ENCODE measurements around the gene IMPDH2. TPM values are rescaled to one million over a fixed set of nuclear protein-coding genes. Genes with fewer than 3 reads are reported as not detected.

Gene IMPDH2
- total and polyA plus RNA-seq, 5 donors, result 34.7 to 62.6 (median 58.8) TPM

DNA sequence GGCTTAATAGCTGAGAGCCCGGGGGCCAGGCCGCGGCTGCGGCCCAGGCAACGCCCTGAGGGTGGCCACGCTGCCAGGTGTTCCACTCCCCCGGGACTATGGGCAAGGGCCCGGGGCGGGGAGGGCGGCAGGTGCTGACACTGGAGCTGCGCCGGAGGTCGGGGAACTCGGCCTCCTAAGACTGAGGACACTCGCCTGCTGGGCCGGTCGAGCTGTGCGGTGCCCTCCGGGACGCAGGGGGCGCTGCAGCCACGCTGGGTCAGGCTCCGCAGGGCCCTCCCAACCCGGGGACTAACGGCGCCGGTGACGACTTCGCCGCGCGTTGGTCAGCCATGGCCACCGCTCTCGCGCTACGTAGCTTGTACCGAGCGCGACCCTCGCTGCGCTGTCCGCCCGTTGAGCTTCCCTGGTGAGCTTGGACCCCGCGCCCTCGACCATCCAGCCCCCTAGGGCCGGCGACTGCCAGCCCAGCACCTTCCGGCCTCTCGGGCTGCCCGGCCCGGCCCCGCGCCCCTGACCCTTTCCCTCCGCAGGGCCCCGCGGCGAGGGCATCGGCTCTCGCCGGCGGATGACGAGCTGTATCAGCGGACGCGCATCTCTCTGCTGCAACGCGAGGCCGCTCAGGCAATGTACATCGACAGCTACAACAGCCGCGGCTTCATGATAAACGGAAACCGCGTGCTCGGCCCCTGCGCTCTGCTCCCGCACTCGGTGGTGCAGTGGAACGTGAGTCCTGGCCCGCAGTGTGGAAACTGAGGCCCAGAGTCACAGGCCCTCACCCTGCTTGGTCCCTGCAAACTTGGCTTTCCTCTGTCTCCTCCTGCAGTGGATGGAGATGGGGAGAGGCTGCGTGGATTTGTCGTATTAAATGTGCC lies 7.1 kb downstream of the IMPDH2 start, which contains the start of gene NDUFAF3:
Gene NDUFAF3, plus strand, starts transcription at position 309 of the 875 bp plus-strand sequence. Its CDS starts 24 bp downstream, at position 333.
- ATAC-seq (peak; percentile 86 to 89), DNase-seq (peak; percentile 93 to 98 (median 97))
- intact Hi-C loops (cut with DNase I), result no loop called here
- Histone ChIP-seq H3K27me3 (ENCODE audit: control insufficient read depth, insufficient read depth) (no peaks in the 10 kb centered on the region), H3K4me1 (ENCODE audit: control insufficient read depth, insufficient read depth, low read length) (peaks cover 8% of the 10 kb centered on the region), H3K4me3 (ENCODE audit: low read length) (peak within 1 kb of the TSS; percentile 56), H3K9me3 (ENCODE audit: control insufficient read depth, low read length) (no peaks in the 10 kb centered on the region), H3K27ac (ENCODE audit: low read length) (peak within 1 kb of the TSS; percentile 90)
- under 1% methylated on average over 83 of the region's 83 CpGs for WGBS

DNA sequence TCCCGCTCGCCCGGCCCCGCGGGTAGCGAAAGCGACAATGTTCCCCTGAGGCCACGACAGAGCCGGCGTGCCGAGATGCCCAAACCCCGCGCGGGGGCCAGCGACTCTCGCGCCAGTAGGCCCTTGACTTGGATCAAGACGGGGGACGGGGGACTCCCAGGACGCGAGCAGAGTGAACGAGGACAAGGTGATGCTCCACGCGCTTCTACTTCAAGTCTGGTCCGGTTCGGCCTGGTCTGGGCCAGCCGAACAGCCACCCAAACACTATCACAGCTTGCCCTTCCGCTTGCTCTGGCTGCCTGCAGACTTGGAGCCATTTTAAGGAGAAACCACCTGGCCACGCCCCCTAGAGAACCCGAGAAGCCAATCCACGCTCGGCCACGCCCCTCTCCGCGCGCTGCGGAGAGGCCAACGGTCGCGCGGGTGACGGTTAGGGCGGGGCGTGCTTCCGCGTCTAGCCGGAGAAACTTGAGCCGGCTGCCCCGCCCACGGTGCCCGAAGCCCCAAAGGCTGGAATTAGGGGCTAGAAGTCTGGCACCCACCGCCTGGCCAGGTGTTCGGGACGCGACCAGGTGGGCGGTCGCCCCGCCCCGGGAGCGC lies 7.9 kb downstream of the IMPDH2 start:
- Histone ChIP-seq H3K27ac (ENCODE audit: low read length) (peak overlapping the region; percentile 90), H3K4me3 (ENCODE audit: low read length) (peak overlapping the region; percentile 56), H3K9me3 (ENCODE audit: control insufficient read depth, low read length) (no peaks in the 10 kb centered on the region), H3K27me3 (ENCODE audit: control insufficient read depth, insufficient read depth) (no peaks in the 10 kb centered on the region), H3K4me1 (ENCODE audit: control insufficient read depth, insufficient read depth, low read length) (peaks cover 8% of the 10 kb centered on the region)
- ATAC-seq (peak; percentile 88 to 89), DNase-seq (peak; percentile 100)
- intact Hi-C loops (cut with DNase I), result no loop called here
- WGBS, result under 1% methylated on average over 60 of the region's 60 CpGs

DNA sequence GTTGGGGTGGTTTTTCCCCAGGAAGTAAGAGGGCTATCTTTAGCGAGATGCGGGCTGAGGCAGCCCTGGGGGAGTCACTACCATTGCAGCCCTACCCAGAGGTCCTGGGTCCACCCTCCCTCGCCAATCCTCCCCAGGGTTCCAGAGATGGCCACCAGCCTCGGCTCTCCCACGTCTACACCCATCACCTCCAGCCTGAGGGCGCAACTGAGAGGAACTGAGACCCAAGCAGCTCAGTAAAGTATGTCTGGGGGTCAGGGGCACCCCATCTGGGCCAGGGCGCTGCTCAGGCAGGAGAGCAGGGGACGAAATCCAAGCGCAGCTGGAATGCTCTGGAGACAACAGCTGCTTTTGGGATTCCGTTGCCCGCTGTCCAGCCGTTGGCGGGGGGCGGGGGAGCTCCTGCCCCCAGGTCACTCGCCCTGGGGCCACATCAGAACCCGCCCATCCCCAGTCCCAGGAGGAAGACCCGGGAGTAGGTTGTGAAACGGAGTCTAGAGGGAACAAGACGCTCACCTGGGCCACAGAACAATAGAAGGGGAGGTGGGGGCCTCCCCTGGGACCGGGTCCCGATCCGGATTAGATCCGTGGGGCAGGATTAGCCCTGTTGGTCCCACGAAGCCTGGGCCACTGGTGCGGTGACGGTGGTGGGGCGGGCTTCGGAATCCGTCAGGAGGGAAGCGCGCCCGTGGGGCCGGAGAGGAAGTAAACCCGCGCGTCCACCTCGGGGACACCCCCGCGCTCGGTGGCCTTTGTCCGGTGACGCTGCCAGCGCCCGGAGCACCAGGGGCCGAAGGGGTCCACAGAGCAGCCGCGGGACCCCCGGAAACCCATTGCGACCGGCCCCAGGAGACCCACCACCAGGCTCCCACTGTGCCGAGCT lies 8.6 kb downstream of the IMPDH2 start:
- Histone ChIP-seq H3K27me3 (ENCODE audit: control insufficient read depth, insufficient read depth) (no peaks in the 10 kb centered on the region), H3K4me1 (ENCODE audit: control insufficient read depth, insufficient read depth, low read length) (peaks cover 8% of the 10 kb centered on the region), H3K4me3 (ENCODE audit: low read length) (peak overlapping the region; percentile 52), H3K27ac (ENCODE audit: low read length) (peak overlapping the region; percentile 82), H3K9me3 (ENCODE audit: control insufficient read depth, low read length) (no peaks in the 10 kb centered on the region)
- DNase-seq, result peak in 2 of 3 donors; percentile 64 to 86
- intact Hi-C loops (cut with DNase I), result no loop called here
- 1% methylated on average over 51 of the region's 51 CpGs for WGBS
- peak; percentile 0 to 3 for ATAC-seq

DNA sequence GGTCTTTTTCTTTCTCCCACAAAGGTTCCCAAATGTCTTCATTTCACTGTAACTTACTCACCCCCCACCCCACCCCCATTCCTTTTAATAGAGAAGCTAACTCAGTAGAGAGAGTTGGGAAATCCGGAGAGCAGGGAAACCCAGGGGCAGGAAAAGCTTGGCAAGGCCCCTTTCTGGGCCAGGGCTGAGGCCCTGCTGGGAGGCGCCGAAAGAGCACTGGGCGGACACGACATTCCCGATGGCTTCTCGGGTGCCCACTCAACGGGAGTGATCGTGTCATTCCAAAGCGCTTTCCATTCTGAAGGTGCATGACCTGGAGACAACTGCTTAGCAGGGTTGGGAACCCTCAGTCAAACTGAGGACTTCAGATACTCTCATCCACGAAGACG lies 9.3 kb downstream of the IMPDH2 start:
- peaks cover 8% of the 10 kb centered on the region for H3K4me1 ChIP-seq (ENCODE audit: control insufficient read depth, insufficient read depth, low read length)
- WGBS, result 47% methylated on average over 12 of the region's 12 CpGs
- H3K27me3 ChIP-seq (ENCODE audit: control insufficient read depth, insufficient read depth), result no peaks in the 10 kb centered on the region
- H3K4me3 ChIP-seq (ENCODE audit: low read length), result no peak overlapping the region
- H3K9me3 ChIP-seq (ENCODE audit: control insufficient read depth, low read length), result no peaks in the 10 kb centered on the region
- H3K27ac ChIP-seq (ENCODE audit: low read length), result peak overlapping the region; percentile 1
- ATAC-seq, result no peak
- intact Hi-C loops (cut with DNase I), result no loop called here
- peak in 1 of 3 donors; percentile 43 for DNase-seq

DNA sequence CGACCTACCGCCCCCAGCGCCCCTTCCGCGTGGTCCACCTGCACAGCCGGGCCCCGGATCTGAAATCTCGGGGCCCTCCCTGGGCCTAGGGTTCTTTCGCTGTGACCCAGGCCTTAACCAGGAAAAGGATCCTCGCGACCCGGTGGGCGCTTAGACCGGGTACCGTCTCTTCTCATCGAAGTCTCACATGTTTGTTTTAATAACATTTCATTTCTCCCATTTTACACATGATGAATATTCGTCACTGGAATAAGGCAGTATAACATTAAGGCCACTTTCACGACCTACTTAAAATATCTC lies 10.5 kb downstream of the IMPDH2 start:
- 3% methylated on average over 18 of the region's 18 CpGs for WGBS
- ATAC-seq, result no peak
- H3K4me1 ChIP-seq (ENCODE audit: control insufficient read depth, insufficient read depth, low read length), result peaks cover 8% of the 10 kb centered on the region
- intact Hi-C loops (cut with DNase I), result no loop called here
- no peaks in the 10 kb centered on the region for H3K9me3 ChIP-seq (ENCODE audit: control insufficient read depth, low read length)
- no peaks in the 10 kb centered on the region for H3K27me3 ChIP-seq (ENCODE audit: control insufficient read depth, insufficient read depth)
- no peak for DNase-seq
- H3K4me3 ChIP-seq (ENCODE audit: low read length), result peak overlapping the region; percentile 64
- peak overlapping the region; percentile 1 for H3K27ac ChIP-seq (ENCODE audit: low read length)

DNA sequence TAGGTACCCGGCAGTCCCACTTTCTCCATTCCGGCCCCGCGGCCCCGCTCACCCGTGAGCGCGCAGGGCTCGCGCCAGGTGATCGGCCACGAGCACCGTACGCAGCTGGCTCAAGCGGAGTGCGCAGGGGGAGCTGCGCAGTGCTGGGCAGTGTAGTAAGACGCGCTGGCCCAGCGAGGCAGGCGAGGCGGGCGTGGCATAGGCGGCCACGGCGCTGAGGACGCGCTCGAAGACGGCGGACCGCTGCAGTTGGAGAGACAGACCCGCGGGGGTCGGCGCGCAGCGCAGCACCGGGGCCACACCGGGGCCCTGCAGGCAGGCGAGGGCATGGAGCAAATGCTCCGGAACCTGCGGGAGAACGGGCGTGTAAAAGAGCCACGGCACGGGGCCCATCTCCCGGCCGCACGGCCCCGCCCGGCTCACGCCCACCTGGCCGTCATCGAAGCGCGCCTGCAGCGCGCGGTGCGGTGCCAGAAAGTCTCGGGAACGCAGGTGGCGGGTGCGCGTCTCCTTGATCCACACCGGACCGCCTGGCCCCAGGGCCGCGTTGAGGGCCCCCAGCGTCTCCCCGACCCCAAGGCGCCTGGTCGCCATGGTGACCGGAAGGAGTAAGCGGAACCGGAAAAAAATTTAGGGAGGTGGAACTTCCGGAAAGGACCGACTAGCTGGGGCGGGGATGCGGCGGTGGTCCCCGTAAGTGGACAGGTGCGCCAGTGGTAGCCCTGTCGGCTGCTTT lies 11.1 kb downstream of the IMPDH2 start, which contains the start of gene DALRD3:
Gene DALRD3, minus strand, starts transcription at position 610 of the 736 bp plus-strand sequence. Its CDS starts 16 bp downstream, at position 594.
- peaks cover 8% of the 10 kb centered on the region for H3K4me1 ChIP-seq (ENCODE audit: control insufficient read depth, insufficient read depth, low read length)
- under 1% methylated on average over 85 of the region's 85 CpGs for WGBS
- intact Hi-C loops (cut with DNase I), result no loop called here
- peak within 1 kb of the TSS; percentile 1 for H3K27ac ChIP-seq (ENCODE audit: low read length)
- ATAC-seq (peak; percentile 4 to 6), DNase-seq (peak; percentile 74 to 89 (median 87))
- H3K9me3 ChIP-seq (ENCODE audit: control insufficient read depth, low read length), result no peaks in the 10 kb centered on the region
- H3K27me3 ChIP-seq (ENCODE audit: control insufficient read depth, insufficient read depth), result no peaks in the 10 kb centered on the region
- H3K4me3 ChIP-seq (ENCODE audit: low read length), result peak within 1 kb of the TSS; percentile 64

DNA sequence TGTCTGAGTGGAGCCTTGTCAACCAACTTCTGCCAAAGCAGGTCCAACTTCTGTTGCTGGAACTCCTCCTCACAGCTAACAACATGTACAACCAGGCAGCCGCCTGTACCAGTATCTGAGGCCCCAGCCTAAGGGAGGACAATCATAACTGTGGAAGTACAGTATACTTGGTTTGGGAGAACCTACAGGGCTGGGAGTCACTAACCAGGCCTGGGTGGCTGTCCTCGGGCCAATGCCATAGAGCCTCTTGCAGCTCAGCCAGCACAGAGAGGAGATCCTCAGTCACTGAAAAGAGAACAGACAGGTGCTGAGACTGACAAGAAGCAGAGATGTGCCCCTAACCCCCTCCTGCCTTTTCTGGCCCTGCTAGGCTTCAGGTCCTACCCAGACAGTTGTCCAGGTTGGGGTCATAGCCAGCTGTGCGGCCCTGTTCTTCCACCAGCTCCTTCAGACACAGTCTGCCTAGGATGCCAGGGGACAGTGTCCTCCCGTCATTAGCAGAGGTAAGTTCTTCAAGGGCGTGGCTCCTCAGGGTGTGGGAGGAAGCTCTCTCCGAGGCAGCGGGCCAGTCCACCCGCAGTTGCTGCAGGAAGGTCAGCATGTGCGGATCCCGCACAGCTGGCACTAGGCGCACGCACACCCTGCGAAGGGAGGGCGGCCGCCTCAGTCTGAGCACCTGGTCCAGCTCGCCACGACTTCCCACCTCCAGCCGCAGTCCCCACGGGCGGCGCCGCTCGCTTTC lies 11.8 kb downstream of the IMPDH2 start:
- 10% methylated on average over 23 of the region's 23 CpGs for WGBS
- DNase-seq (no peak), ATAC-seq (no peak)
- peaks cover 8% of the 10 kb centered on the region for H3K4me1 ChIP-seq (ENCODE audit: control insufficient read depth, insufficient read depth, low read length)
- intact Hi-C loops (cut with DNase I), result no loop called here
- H3K27ac ChIP-seq (ENCODE audit: low read length), result no peak overlapping the region
- no peaks in the 10 kb centered on the region for H3K9me3 ChIP-seq (ENCODE audit: control insufficient read depth, low read length)
- no peaks in the 10 kb centered on the region for H3K27me3 ChIP-seq (ENCODE audit: control insufficient read depth, insufficient read depth)
- H3K4me3 ChIP-seq (ENCODE audit: low read length), result peak overlapping the region; percentile 64

DNA sequence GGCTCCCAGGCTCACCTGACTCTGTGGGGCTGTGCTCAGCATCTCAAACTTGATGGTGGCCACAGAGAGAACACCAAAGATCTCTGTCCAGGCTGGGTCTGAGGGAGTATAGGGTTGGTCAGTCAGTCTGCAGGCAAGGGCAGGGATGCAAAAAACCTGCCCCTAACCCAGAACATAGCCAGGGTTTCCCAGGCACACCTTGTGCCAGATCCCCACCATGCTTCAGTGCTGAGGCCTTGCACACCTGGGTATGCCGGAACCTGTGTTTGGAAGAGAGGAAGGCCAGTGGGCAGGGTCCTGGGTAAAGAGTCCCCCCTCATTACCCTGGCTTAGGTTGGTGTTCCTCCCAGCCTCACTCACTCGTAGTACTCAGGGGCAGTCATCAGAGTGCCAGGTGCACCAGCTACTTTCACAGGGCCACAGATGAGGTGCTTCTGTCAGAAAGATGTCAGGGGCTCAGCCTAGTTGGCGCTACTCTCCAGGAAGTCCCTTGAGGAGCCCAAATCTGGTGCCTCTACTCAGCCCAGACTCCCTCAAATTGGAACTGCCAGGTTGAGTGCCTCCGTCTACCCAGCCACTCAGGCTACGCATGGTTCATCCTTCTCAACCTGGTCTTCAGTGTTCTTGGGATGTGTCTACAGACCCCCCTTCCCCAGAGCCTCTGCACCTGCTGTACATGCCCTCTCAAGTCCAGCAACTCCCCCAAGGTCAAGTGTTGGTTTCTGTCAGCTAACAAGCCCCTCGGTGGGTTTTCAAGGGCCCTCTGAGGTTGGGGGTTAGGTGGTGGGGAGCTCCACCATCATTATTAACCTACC lies 12.6 kb downstream of the IMPDH2 start:
- 90% methylated on average over 6 of the region's 6 CpGs for WGBS
- Histone ChIP-seq H3K27ac (ENCODE audit: low read length) (no peak overlapping the region), H3K4me1 (ENCODE audit: control insufficient read depth, insufficient read depth, low read length) (peaks cover 8% of the 10 kb centered on the region), H3K4me3 (ENCODE audit: low read length) (no peak overlapping the region), H3K27me3 (ENCODE audit: control insufficient read depth, insufficient read depth) (no peaks in the 10 kb centered on the region), H3K9me3 (ENCODE audit: control insufficient read depth, low read length) (no peaks in the 10 kb centered on the region)
- no peak for ATAC-seq
- peak in 1 of 3 donors; percentile 16 for DNase-seq
- intact Hi-C loops (cut with DNase I), result no loop called here

DNA sequence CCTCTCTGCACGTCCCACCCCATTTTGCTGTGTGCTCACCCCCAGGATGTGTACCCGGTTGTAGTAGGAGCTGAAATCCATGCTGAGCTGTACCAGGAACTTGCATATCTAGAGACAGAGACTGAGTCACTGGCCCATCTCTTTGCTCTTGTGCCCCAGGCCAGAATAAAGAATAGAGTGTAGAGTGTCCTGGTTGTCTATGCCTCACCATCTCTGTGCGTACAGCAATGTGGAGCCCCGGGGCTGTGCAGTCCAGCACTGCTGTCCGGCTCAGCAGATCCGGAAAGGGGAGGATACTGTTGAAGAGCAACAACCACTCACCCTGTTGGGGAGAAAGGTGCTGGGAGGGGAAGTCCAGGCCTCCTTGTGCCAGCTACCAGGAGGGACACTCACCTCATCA lies 13.4 kb downstream of the IMPDH2 start:
- peaks cover 8% of the 10 kb centered on the region for H3K4me1 ChIP-seq (ENCODE audit: control insufficient read depth, insufficient read depth, low read length)
- intact Hi-C loops (cut with DNase I), result no loop called here
- 74% methylated on average over 6 of the region's 6 CpGs for WGBS

More for the DNA sequence above, 13.4 kb downstream of the IMPDH2 start:
- H3K27ac ChIP-seq (ENCODE audit: low read length), result no peak overlapping the region
- no peaks in the 10 kb centered on the region for H3K27me3 ChIP-seq (ENCODE audit: control insufficient read depth, insufficient read depth)
- DNase-seq (peak in 1 of 3 donors; percentile 22), ATAC-seq (no peak)
- H3K4me3 ChIP-seq (ENCODE audit: low read length), result no peak overlapping the region
- no peaks in the 10 kb centered on the region for H3K9me3 ChIP-seq (ENCODE audit: control insufficient read depth, low read length)
